BJ (cell line): Measurements from ENCODE around the gene SMCO2. TPM values are rescaled to one million over a fixed set of nuclear protein-coding genes. Genes with fewer than 3 reads are reported as not detected.

ENCODE experiments used
- CTCF ChIA-PET: fragments of 350-600 bp; formaldehyde crosslinking; extraction: SDS; loops from one replicate; lab custom pipeline; 2021; ENCODE audit warnings: antibody characterized with exemption, inconsistent platforms; lab: Yijun Ruan, JAX
- POLR2A ChIA-PET: fragments of 300-600 bp; sonication (Branson Sonifier 250); formaldehyde crosslinking; extraction: SDS; loops from one replicate; lab custom pipeline; 2021; ENCODE audit warnings: antibody characterized with exemption; lab: Charles Lee
- DNase-seq: peaks from one replicate; pipeline ENCODE4 v3.0.0-alpha.2; 2011; ENCODE audit warnings: low read depth
- H3K27me3 ChIP-seq: 2 replicates; pipeline ENCODE4 v1.6.0; 2011; ENCODE audit warnings: low read length; ENCODE audit not compliant: control insufficient read depth, insufficient read depth
- H3K36me3 ChIP-seq: 2 replicates; pipeline ENCODE4 v1.5.1; 2011; ENCODE audit warnings: low read length; ENCODE audit not compliant: control insufficient read depth, insufficient read depth
- H3K4me3 ChIP-seq: 2 replicates; pipeline ENCODE4 v1.5.1; 2011; ENCODE audit warnings: low read depth, mild to moderate bottlenecking, control low read depth, low read length
- CTCF ChIP-seq: IDR thresholded peaks from 2 replicates; pipeline ENCODE4 v1.5.1; 2011; ENCODE audit warnings: low read depth, mild to moderate bottlenecking, control low read depth, inconsistent platforms, low read length, moderate library complexity; ENCODE audit not compliant: insufficient read depth
- polyA minus RNA-seq: library from RNA; depleted of rRNA, polyadenylated mRNA; stranded (reverse); fragments of >200 nt; gene quantifications from 2 replicates; pipeline ENCODE4 v1.2.3, GENCODE V29; 2011; rRNA and poly(A)+ RNA removed
- polyA plus RNA-seq: library from polyadenylated mRNA; depleted of rRNA; stranded (reverse); fragments of >200 nt; gene quantifications from 2 replicates; pipeline ENCODE4 v1.2.3, GENCODE V29; 2011; rRNA removed

SMCO2 gene
- polyA plus RNA-seq (0.09 and 0.23 TPM in 2 replicates), polyA minus RNA-seq (not detected in 2 replicates)

GRCh38 chr12:27446436-27446835 lies at the start of gene SMCO2:
TSS of gene SMCO2 (plus strand) at chr12:27446736. CDS start at chr12:27470632, 23,896 bp downstream.
- Histone ChIP-seq H3K4me3 (no peak within 1 kb of the TSS), H3K27me3 (no peaks in the 10 kb centered on the region), H3K36me3 (no peaks in the 10 kb centered on the region)
- POLR2A ChIA-PET: no interaction called here
- TF ChIP-seq CTCF: no peak
- CTCF ChIA-PET: no interaction called here
- DNase-seq: no peak

- no peak for DNase-seq
- no peaks in the 10 kb centered on the region for H3K36me3 ChIP-seq
- no peak for TF ChIP-seq CTCF
- ChIA-PET POLR2A (no interaction called here), CTCF (interaction anchor here (1.2 to 1.5 kb wide), 2 partner anchors 14 to 16 kb away, joined by 4 read pairs; no protein-coding TSS in a partner anchor)
- no peaks in the 10 kb centered on the region for H3K27me3 ChIP-seq
- no peak overlapping the region for H3K4me3 ChIP-seq
These were observed 48.1 kb upstream of the SMCO2 start for GRCh38 chr12:27398466-27398865.

GRCh38 chr12:27399074-27399473 lies 47.5 kb upstream of the SMCO2 start:
- DNase-seq: no peak
- CTCF ChIA-PET: interaction anchor here (1.2 to 1.5 kb wide), 2 partner anchors 14 to 16 kb away, joined by 4 read pairs; no protein-coding TSS in a partner anchor

GRCh38 chr12:27400856-27401354 lies 45.6 kb upstream of the SMCO2 start:
- ChIA-PET POLR2A (no interaction called here), CTCF (interaction anchor here (1.0 to 1.2 kb wide), 2 partner anchors 16 to 17 kb away, joined by 3 to 4 read pairs; no protein-coding TSS in a partner anchor)
- TF ChIP-seq CTCF: no peak
- H3K4me3 ChIP-seq: no peak overlapping the region
- no peaks in the 10 kb centered on the region for H3K36me3 ChIP-seq
- DNase-seq: no peak
- H3K27me3 ChIP-seq: no peaks in the 10 kb centered on the region

More at GRCh38 chr12:27399074-27399473, 47.5 kb upstream of the SMCO2 start:
- Histone ChIP-seq H3K4me3 (no peak overlapping the region), H3K27me3 (no peaks in the 10 kb centered on the region), H3K36me3 (no peaks in the 10 kb centered on the region)
- TF ChIP-seq CTCF: no peak
- POLR2A ChIA-PET: no interaction called here

GRCh38 chr12:27412047-27412446 lies 34.5 kb upstream of the SMCO2 start:
- POLR2A ChIA-PET: no interaction called here
- no peak for DNase-seq
- Histone ChIP-seq H3K27me3 (no peaks in the 10 kb centered on the region), H3K36me3 (no peaks in the 10 kb centered on the region), H3K4me3 (no peak overlapping the region)
- no peak for TF ChIP-seq CTCF
- CTCF ChIA-PET: no interaction called here
